Stimulated activated naive CD8-positive, alpha-beta T cell treated with anti-CD3 and anti-CD28 coated beads, Interleukin-15, Interleukin-2, amounts not matched to agents 100 ng/mL and 50 ng/mL, for 24 hours (primary cell): ENCODE results near the gene EXO5.
"Not testable (repeated sequence)": the region's sequence is repeated elsewhere in the genome, so short reads cannot be mapped to it uniquely, and the experiment has no call there.

Experiments used
- H3K27ac Mint-ChIP-seq: one replicate; pipeline ENCODE4 v1.8.0; 2021; ENCODE audit warnings: mild to moderate bottlenecking, mixed read lengths
- H3K27me3 Mint-ChIP-seq: one replicate; pipeline ENCODE4 v1.8.0; 2021; ENCODE audit warnings: mixed read lengths
- H3K36me3 Mint-ChIP-seq: one replicate; pipeline ENCODE4 v1.8.0; 2021; ENCODE audit warnings: low read depth, mixed read lengths
- H3K4me1 Mint-ChIP-seq: one replicate; pipeline ENCODE4 v1.8.0; 2021; ENCODE audit warnings: low read depth, mixed read lengths
- H3K4me3 Mint-ChIP-seq: one replicate; pipeline ENCODE4 v1.8.0; 2021; ENCODE audit warnings: mild to moderate bottlenecking, mixed read lengths
- H3K9me3 Mint-ChIP-seq: one replicate; pipeline ENCODE4 v1.8.0; 2021; ENCODE audit warnings: mixed read lengths

EXO5 gene, protein sequence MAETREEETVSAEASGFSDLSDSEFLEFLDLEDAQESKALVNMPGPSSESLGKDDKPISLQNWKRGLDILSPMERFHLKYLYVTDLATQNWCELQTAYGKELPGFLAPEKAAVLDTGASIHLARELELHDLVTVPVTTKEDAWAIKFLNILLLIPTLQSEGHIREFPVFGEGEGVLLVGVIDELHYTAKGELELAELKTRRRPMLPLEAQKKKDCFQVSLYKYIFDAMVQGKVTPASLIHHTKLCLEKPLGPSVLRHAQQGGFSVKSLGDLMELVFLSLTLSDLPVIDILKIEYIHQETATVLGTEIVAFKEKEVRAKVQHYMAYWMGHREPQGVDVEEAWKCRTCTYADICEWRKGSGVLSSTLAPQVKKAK

GRCh38 chr1:40508375-40509341 lies at the start of gene EXO5:
EXO5 (plus strand) TSS chr1:40508767; CDS start chr1:40514545, 5,778 bp downstream.
- peaks cover 64% of the 10 kb centered on the region for H3K36me3 Mint-ChIP-seq
- H3K27me3 Mint-ChIP-seq: no peaks in the 10 kb centered on the region
- H3K9me3 Mint-ChIP-seq: peaks cover 28% of the 10 kb centered on the region
- peak within 1 kb of the TSS; percentile 81 for H3K4me3 Mint-ChIP-seq
- H3K27ac Mint-ChIP-seq: peak within 1 kb of the TSS; percentile 84
- peaks cover 20% of the 10 kb centered on the region for H3K4me1 Mint-ChIP-seq

DNA sequence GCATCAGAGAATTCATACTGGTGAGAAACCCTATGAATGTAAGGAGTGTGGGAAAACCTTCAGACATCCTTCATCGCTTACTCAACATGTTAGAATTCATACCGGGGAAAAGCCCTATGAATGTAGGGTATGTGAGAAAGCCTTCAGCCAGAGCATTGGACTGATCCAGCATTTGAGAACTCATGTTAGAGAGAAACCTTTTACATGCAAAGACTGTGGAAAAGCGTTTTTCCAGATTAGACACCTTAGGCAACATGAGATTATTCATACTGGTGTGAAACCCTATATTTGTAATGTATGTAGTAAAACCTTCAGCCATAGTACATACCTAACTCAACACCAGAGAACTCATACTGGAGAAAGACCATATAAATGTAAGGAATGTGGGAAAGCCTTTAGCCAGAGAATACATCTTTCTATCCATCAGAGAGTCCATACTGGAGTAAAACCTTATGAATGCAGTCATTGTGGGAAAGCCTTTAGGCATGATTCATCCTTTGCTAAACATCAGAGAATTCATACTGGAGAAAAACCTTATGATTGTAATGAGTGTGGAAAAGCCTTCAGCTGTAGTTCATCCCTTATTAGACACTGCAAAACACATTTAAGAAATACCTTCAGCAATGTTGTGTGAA lies 45.5 kb upstream of the EXO5 start:
- Mint-ChIP-seq H3K9me3 (peaks cover 50% of the 10 kb centered on the region), H3K36me3 (peaks cover 85% of the 10 kb centered on the region), H3K4me3 (no peak overlapping the region), H3K4me1 (no peaks in the 10 kb centered on the region), H3K27ac (no peak overlapping the region), H3K27me3 (no peaks in the 10 kb centered on the region)

- Mint-ChIP-seq H3K27me3 (no peaks in the 10 kb centered on the region), H3K4me3 (no peak overlapping the region), H3K27ac (no peak overlapping the region), H3K9me3 (peaks cover 70% of the 10 kb centered on the region), H3K4me1 (no peaks in the 10 kb centered on the region), H3K36me3 (peaks cover 55% of the 10 kb centered on the region)
These were observed 39.2 kb upstream of the EXO5 start for GRCh38 chr1:40469327-40469726.

- peaks cover 39% of the 10 kb centered on the region for H3K9me3 Mint-ChIP-seq
- H3K4me3 Mint-ChIP-seq: no peak overlapping the region
- peaks cover 29% of the 10 kb centered on the region for H3K36me3 Mint-ChIP-seq
- peaks cover 23% of the 10 kb centered on the region for H3K4me1 Mint-ChIP-seq
- no peaks in the 10 kb centered on the region for H3K27me3 Mint-ChIP-seq
- H3K27ac Mint-ChIP-seq: no peak overlapping the region
These were observed 33.3 kb upstream of the EXO5 start for GRCh38 chr1:40475268-40475667.

- Mint-ChIP-seq H3K4me3 (peak within 1 kb of the TSS; percentile 84), H3K27me3 (no peaks in the 10 kb centered on the region), H3K27ac (peak within 1 kb of the TSS; percentile 82), H3K9me3 (peaks cover 37% of the 10 kb centered on the region), H3K4me1 (peaks cover 23% of the 10 kb centered on the region), H3K36me3 (peaks cover 40% of the 10 kb centered on the region)
These were observed 31.5 kb upstream of the EXO5 start, which contains the start of gene ZFP69 for GRCh38 chr1:40476924-40477677. ZFP69 (plus strand) TSS chr1:40477290; CDS start chr1:40479362, 2,072 bp downstream.

DNA sequence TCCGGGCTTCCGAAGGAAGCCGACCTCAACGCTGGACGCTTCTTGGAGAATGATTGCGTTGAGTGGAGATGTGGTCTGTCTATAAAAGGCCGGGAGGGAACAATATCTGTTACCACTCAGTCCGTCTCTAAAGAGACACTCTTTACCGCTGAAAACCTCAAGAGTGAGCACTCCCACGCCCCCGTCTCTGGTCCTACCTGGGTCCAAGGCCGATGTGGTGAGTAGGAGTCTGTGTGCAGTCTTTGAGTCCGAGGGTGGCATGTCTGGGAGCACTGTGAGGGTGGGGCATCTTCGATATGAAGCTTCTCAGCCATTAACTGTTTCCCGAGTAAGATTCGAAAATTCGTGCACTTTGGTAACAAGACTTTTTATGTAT lies 30.9 kb upstream of the EXO5 start:
- peaks cover 23% of the 10 kb centered on the region for H3K4me1 Mint-ChIP-seq
- peak overlapping the region; percentile 53 for H3K27ac Mint-ChIP-seq
- peak overlapping the region; percentile 83 for H3K4me3 Mint-ChIP-seq
- peaks cover 40% of the 10 kb centered on the region for H3K9me3 Mint-ChIP-seq
- H3K27me3 Mint-ChIP-seq: no peaks in the 10 kb centered on the region
- H3K36me3 Mint-ChIP-seq: peaks cover 46% of the 10 kb centered on the region

DNA sequence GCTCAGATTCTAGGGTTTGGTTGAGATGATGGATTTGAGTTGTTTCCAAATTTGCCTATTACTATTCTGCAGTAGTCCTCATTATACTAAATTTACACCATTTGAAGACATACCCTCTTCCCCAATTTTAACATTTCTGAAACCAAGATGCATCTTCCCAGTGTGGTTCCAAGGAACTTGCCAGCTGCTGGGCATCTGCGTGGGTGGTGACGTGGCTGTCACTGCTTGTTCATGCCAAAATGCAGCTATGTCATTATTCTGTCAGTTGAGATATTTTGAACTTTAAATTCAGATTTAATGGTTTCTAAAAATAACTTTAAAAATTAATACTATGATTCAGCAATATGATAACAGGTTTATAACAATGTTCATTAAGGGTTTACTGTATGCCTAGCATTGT lies 30.3 kb upstream of the EXO5 start:
- Mint-ChIP-seq H3K4me3 (peak overlapping the region; percentile 83), H3K27me3 (no peaks in the 10 kb centered on the region), H3K9me3 (peaks cover 37% of the 10 kb centered on the region), H3K36me3 (peaks cover 52% of the 10 kb centered on the region), H3K27ac (no peak overlapping the region), H3K4me1 (peaks cover 23% of the 10 kb centered on the region)

DNA sequence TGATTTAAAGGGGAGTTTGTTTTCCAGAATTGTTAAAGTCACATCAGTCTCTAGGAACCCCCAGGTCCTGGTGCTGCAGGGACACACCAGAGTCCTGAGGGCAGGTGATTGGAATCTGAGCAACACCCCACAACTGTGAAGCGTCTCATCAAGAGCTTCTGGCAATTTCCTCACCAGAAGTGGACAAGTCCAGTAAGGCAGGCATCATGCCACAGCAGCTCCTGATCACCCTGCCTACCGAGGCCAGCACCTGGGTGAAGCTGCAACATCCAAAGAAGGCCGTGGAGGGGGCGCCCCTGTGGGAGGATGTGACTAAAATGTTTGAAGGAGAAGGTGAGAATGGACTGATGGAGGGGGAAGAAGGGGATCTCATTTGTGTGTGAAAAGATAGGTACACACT lies 29.4 kb upstream of the EXO5 start:
- peaks cover 60% of the 10 kb centered on the region for H3K36me3 Mint-ChIP-seq
- H3K27me3 Mint-ChIP-seq: no peaks in the 10 kb centered on the region
- peaks cover 31% of the 10 kb centered on the region for H3K9me3 Mint-ChIP-seq
- H3K27ac Mint-ChIP-seq: no peak overlapping the region
- peaks cover 23% of the 10 kb centered on the region for H3K4me1 Mint-ChIP-seq
- H3K4me3 Mint-ChIP-seq: peak overlapping the region; percentile 21

GRCh38 chr1:40495315-40495903 lies 13.2 kb upstream of the EXO5 start:
- Mint-ChIP-seq H3K36me3 (peaks cover 86% of the 10 kb centered on the region), H3K4me3 (no peak overlapping the region), H3K4me1 (no peaks in the 10 kb centered on the region), H3K9me3 (peaks cover 59% of the 10 kb centered on the region), H3K27ac (no peak overlapping the region), H3K27me3 (no peaks in the 10 kb centered on the region)

- not testable (repeated sequence) for H3K27ac Mint-ChIP-seq
- H3K9me3 Mint-ChIP-seq: peaks cover 50% of the 10 kb centered on the region
These were observed 5.9 kb upstream of the EXO5 start for GRCh38 chr1:40502651-40503050.

GRCh38 chr1:40507973-40508372 lies 594 bp upstream of the EXO5 start:
- peak overlapping the region; percentile 84 for H3K27ac Mint-ChIP-seq
- H3K36me3 Mint-ChIP-seq: peaks cover 66% of the 10 kb centered on the region
- peaks cover 29% of the 10 kb centered on the region for H3K9me3 Mint-ChIP-seq

More at GRCh38 chr1:40502651-40503050, 5.9 kb upstream of the EXO5 start:
- H3K4me1 Mint-ChIP-seq, H3K4me3 Mint-ChIP-seq, H3K27me3 Mint-ChIP-seq: not testable (repeated sequence)
- peaks cover 78% of the 10 kb centered on the region for H3K36me3 Mint-ChIP-seq

GRCh38 chr1:40519517-40519916 lies 10.9 kb downstream of the EXO5 start:
- Mint-ChIP-seq H3K27ac (no peak overlapping the region), H3K4me3 (no peak overlapping the region), H3K9me3 (peaks cover 44% of the 10 kb centered on the region), H3K4me1 (no peaks in the 10 kb centered on the region), H3K36me3 (peaks cover 36% of the 10 kb centered on the region), H3K27me3 (peaks cover 5% of the 10 kb centered on the region)

More at GRCh38 chr1:40507973-40508372, 594 bp upstream of the EXO5 start:
- Mint-ChIP-seq H3K27me3 (no peaks in the 10 kb centered on the region), H3K4me3 (peak overlapping the region; percentile 81), H3K4me1 (peaks cover 20% of the 10 kb centered on the region)

GRCh38 chr1:40530735-40531380 lies 22.3 kb downstream of the EXO5 start:
- peaks cover 15% of the 10 kb centered on the region for H3K9me3 Mint-ChIP-seq
- H3K4me1 Mint-ChIP-seq: peaks cover 27% of the 10 kb centered on the region
- peaks cover 16% of the 10 kb centered on the region for H3K27me3 Mint-ChIP-seq
- peak overlapping the region; percentile 99 for H3K4me3 Mint-ChIP-seq
- peak overlapping the region; percentile 94 for H3K27ac Mint-ChIP-seq
- H3K36me3 Mint-ChIP-seq: peaks cover 26% of the 10 kb centered on the region
